Measurements from ENCODE around the gene ELMOD3. TPM values are rescaled to one million over a fixed set of nuclear protein-coding genes. Genes with fewer than 3 reads are reported as not detected.
"Not testable (repeated sequence)": the region's sequence is repeated elsewhere in the genome, so short reads cannot be mapped to it uniquely, and the experiment has no call there.

The ELMOD3 gene
- total and polyA plus RNA-seq, 7 donors, result 16.0 to 33.2 (median 18.9) TPM

GRCh38 chr2:85380048-85380447, 25.5 kb downstream of the ELMOD3 start:
- no peak overlapping the region for H3K27ac ChIP-seq
- ATAC-seq, result no peak
- WGBS, 3 donors, result 82 to 97% (median 85%) methylated on average over 1 of the region's 1 CpG
- H3K9me3 ChIP-seq, result no peaks in the 10 kb centered on the region
- no peaks in the 10 kb centered on the region for H3K4me1 ChIP-seq
- intact Hi-C loops (cut with DNase I), result no loop called here
- no peaks in the 10 kb centered on the region for H3K27me3 ChIP-seq (ENCODE audit: insufficient read depth in 3 of 3, low read length in 2 of 3)
- TF ChIP-seq, protein P1, sequence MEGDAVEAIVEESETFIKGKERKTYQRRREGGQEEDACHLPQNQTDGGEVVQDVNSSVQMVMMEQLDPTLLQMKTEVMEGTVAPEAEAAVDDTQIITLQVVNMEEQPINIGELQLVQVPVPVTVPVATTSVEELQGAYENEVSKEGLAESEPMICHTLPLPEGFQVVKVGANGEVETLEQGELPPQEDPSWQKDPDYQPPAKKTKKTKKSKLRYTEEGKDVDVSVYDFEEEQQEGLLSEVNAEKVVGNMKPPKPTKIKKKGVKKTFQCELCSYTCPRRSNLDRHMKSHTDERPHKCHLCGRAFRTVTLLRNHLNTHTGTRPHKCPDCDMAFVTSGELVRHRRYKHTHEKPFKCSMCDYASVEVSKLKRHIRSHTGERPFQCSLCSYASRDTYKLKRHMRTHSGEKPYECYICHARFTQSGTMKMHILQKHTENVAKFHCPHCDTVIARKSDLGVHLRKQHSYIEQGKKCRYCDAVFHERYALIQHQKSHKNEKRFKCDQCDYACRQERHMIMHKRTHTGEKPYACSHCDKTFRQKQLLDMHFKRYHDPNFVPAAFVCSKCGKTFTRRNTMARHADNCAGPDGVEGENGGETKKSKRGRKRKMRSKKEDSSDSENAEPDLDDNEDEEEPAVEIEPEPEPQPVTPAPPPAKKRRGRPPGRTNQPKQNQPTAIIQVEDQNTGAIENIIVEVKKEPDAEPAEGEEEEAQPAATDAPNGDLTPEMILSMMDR (IDR thresholded peaks at IDR 0.05), result no peak
- DNase-seq, result no peak
- H3K36me3 ChIP-seq (ENCODE audit: insufficient read depth in 1 of 2, low read depth in 1 of 2), result peaks cover 4 to 73% of the 10 kb centered on the region in 2 donors
- no peak overlapping the region for H3K4me3 ChIP-seq

DNA sequence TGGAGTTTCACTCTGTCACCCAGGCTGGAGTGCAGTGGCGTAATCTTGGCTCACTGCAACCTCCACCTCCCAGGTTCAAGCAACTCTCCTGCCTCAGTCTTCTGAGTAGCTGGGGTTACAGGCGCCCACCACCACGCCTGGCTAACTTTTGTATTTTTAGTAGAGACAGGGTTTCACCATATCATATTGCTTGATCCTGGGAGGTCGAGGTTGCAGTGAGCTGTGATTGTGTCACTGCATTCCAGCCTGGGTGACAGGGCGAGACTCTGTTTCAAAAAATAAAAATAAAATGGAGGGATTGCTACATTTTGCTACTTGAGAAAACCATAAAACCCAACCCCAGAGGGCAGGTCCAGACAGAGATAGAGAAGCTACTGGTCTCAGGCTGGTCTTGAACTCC, 28.6 kb downstream of the ELMOD3 start:
- H3K4me1 ChIP-seq; intact Hi-C loops (cut with DNase I); H3K4me3 ChIP-seq; DNase-seq; H3K9me3 ChIP-seq; H3K27me3 ChIP-seq (ENCODE audit: insufficient read depth in 3 of 3, low read length in 2 of 3): not testable (repeated sequence)
- ATAC-seq, result peak; percentile 61 to 87 (median 76)
- WGBS, 3 donors, result 60 to 72% (median 68%) methylated on average over 5 of the region's 5 CpGs
- Histone ChIP-seq H3K36me3 (ENCODE audit: insufficient read depth in 1 of 2, low read depth in 1 of 2) (peaks cover 2 to 75% of the 10 kb centered on the region in 2 donors), H3K27ac (peak overlapping the region; percentile 27)

- no peak for DNase-seq
- WGBS, 3 donors, result 84 to 96% (median 87%) methylated on average over 4 of the region's 4 CpGs
- Histone ChIP-seq H3K27ac (peak overlapping the region; percentile 27), H3K36me3 (ENCODE audit: insufficient read depth in 1 of 2, low read depth in 1 of 2) (peaks cover 2 to 75% of the 10 kb centered on the region in 2 donors), H3K4me3 (no peak overlapping the region), H3K4me1 (no peaks in the 10 kb centered on the region), H3K9me3 (no peaks in the 10 kb centered on the region), H3K27me3 (ENCODE audit: insufficient read depth in 3 of 3, low read length in 2 of 3) (no peaks in the 10 kb centered on the region)
- TF ChIP-seq, protein P1 (IDR thresholded peaks at IDR 0.05), result no peak
- intact Hi-C loops (cut with DNase I), result no loop called here
- ATAC-seq, result no peak
Observed at GRCh38 chr2:85383850-85384249, 29.3 kb downstream of the ELMOD3 start.

- no peak for ATAC-seq
- H3K4me1 ChIP-seq, result no peaks in the 10 kb centered on the region
- H3K27me3 ChIP-seq (ENCODE audit: insufficient read depth in 3 of 3, low read length in 2 of 3), result no peaks in the 10 kb centered on the region
- TF ChIP-seq, protein P1 (IDR thresholded peaks at IDR 0.05), result no peak
- intact Hi-C loops (cut with DNase I), result no loop called here
- no peaks in the 10 kb centered on the region for H3K9me3 ChIP-seq
- peak in 1 of 2 donors; percentile 20 for DNase-seq
- H3K27ac ChIP-seq, result no peak overlapping the region
- H3K36me3 ChIP-seq (ENCODE audit: insufficient read depth in 1 of 2, low read depth in 1 of 2), result peaks cover 2 to 75% of the 10 kb centered on the region in 2 donors
- no peak overlapping the region for H3K4me3 ChIP-seq
- 67 to 71% (median 70%) methylated on average over 2 of the region's 2 CpGs for WGBS, 3 donors
Observed at GRCh38 chr2:85385746-85386145, 31.2 kb downstream of the ELMOD3 start.

GRCh38 chr2:85387754-85388153, 33.2 kb downstream of the ELMOD3 start:
- no peaks in the 10 kb centered on the region for H3K4me1 ChIP-seq
- H3K4me3 ChIP-seq, result no peak overlapping the region
- TF ChIP-seq, protein P1 (IDR thresholded peaks at IDR 0.05), result no peak
- intact Hi-C loops (cut with DNase I), result no loop called here
- no peaks in the 10 kb centered on the region for H3K27me3 ChIP-seq (ENCODE audit: insufficient read depth in 3 of 3, low read length in 2 of 3)
- H3K9me3 ChIP-seq, result no peaks in the 10 kb centered on the region
- ATAC-seq (no peak), DNase-seq (peak in 1 of 2 donors; percentile 5)
- peaks cover 2 to 79% of the 10 kb centered on the region in 2 donors for H3K36me3 ChIP-seq (ENCODE audit: insufficient read depth in 1 of 2, low read depth in 1 of 2)
- WGBS, 3 donors, result 80 to 87% (median 81%) methylated on average over 2 of the region's 2 CpGs
- H3K27ac ChIP-seq, result no peak overlapping the region
